IPS-18c (cell line): ENCODE measurements around the gene BIRC2.
"Not testable (repeated sequence)": the region's sequence is repeated elsewhere in the genome, so short reads cannot be mapped to it uniquely, and the experiment has no call there.

ENCODE experiments used
- H3K4me3 ChIP-seq: 2 replicates; pipeline ENCODE4 v1.7.0; 2013; ENCODE audit warnings: low read depth, mild to moderate bottlenecking, low read length, moderate library complexity; ENCODE audit not compliant: insufficient read depth
- H3K9me3 ChIP-seq: one replicate; pipeline ENCODE4 v1.6.1; 2013; ENCODE audit warnings: mild to moderate bottlenecking, low read length, moderate library complexity; ENCODE audit not compliant: control insufficient read depth, insufficient read depth

Gene BIRC2

GRCh38 chr11:102357116-102357515, 10.1 kb downstream of the BIRC2 start:
- Histone ChIP-seq H3K9me3 (peaks cover 2% of the 10 kb centered on the region), H3K4me3 (no peak overlapping the region)

DNA sequence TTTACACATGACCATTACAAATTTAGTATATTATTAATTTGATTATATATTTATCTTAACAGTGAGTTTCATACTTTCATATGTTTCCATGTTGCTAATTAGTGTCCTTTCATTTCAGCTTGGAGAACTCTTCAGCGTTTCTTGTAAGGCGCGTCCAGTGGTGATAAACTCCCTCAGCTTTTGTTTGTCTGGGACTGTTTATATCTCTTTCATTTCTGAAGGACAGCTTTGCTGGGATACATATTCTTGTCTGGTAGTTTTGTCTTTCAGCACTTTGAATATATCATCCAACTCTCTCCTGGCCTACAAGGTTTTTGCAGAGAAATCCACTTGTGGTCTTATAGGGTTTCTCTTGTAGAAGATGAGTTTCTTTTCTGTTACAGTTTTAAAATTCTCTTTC, 12.4 kb downstream of the BIRC2 start:
- Histone ChIP-seq H3K4me3 (no peak overlapping the region), H3K9me3 (peaks cover 2% of the 10 kb centered on the region)

- no peak overlapping the region for H3K4me3 ChIP-seq
- H3K9me3 ChIP-seq: peaks cover 2% of the 10 kb centered on the region
These were observed 13.7 kb downstream of the BIRC2 start for GRCh38 chr11:102360681-102361080.

DNA sequence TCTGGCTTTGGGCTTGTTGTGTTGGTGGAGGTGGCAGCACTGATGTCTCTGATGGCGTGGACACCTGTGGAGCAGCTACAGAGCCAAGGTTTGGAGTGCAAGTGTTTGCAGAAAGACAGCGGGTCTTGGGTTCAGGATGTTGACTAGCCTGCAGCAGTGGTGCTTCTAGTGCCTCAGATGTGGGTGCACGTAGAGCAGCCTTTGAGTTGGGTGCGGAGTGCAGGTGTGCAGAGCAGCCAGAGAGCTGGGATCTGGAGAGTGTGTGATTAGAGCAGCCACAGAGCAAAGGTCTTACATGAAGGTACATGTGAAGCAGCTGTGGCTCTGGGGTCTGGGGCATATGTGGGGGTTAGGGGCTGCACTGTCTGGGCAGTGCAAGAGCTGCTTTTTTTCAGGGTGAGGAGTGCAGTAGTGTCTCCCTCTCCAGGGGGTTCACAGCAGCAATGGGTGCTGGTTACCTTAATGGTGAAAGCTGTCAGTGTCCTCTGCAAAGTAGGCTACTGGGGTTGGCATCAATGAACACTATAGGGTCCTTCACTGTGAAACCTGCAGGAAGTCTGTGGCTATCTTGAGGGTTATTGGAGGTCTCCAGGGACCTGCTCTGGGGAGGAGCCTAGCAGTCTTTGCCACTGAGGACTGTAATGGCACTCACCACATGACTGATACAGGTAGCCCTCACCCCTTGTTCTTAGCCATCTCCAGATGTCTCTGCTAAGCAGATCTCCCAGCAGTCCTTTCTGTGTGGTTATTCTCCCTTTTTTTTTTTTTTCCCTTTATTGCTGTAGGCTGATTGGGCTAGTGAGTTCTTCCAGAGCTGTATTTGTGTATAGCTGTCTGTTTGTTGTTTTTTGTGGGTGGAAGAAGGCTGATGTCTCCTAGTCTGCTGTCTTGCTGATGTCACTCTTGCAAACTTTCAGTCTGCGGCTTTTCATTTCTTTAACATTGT, 14.3 kb downstream of the BIRC2 start:
- Histone ChIP-seq H3K9me3 (no peaks in the 10 kb centered on the region), H3K4me3 (no peak overlapping the region)

DNA sequence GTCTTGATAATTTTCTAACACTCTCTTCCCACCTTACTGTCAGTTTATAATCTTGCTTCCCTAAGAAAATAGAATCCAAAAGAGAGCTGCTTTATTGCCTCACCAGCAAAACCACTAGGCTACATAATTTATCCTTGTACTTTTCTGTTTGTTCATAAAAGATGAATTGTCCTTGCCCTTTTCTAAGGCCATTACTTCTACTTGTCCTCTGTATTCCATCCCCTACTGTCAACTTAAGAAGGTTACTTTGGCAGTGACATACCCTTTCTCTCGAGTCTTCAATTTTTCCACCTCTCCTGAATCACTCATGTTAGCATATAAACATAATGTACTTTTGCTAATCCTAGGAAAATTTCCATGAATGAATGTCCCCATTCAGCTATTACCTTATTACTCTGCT, 18.0 kb downstream of the BIRC2 start:
- no peak overlapping the region for H3K4me3 ChIP-seq

GRCh38 chr11:102367364-102367763, 20.4 kb downstream of the BIRC2 start:
- Histone ChIP-seq H3K4me3 (no peak overlapping the region), H3K9me3 (no peaks in the 10 kb centered on the region)

More for the DNA sequence above, 18.0 kb downstream of the BIRC2 start:
- no peaks in the 10 kb centered on the region for H3K9me3 ChIP-seq

GRCh38 chr11:102368472-102368871, 21.5 kb downstream of the BIRC2 start:
- H3K4me3 ChIP-seq: no peak overlapping the region
- no peaks in the 10 kb centered on the region for H3K9me3 ChIP-seq

- not testable (repeated sequence) for H3K9me3 ChIP-seq
- peak overlapping the region; percentile 52; the same call in 1 of the 2 replicates for H3K4me3 ChIP-seq
These were observed 27.8 kb downstream of the BIRC2 start for GRCh38 chr11:102374633-102375424.

DNA sequence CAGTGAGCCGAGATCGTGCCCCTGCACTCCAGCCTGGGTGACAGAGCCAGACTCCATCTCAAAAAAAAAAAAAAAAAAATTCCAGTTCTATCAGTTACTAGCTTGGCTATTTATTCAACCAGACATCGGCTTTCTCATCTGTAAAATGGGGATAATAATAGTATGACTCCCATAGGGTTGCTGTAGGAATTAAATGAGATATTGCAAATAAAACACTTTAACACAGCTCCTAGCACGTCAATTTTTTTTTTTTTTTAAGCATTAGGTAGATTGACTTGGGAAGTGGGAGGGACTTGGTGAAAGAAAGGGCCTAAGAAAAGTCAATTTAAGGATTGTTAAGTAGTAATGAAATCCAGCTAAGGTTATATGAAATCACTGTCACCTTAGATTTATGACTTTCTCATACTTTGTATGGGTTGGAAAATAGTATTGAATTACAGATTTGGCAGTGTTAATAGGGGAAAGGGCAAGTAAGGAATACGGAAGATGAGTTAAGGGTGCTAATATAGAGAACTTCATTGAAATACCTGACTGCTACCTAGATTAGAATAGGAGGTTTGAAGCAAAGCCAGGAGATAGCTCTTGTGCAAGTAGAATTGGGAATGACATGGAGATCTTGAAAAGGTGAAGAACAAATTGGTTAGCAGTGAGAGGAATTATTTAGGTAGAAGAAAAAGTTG, 28.8 kb downstream of the BIRC2 start:
- Histone ChIP-seq H3K9me3 (no peaks in the 10 kb centered on the region), H3K4me3 (no peak overlapping the region)

DNA sequence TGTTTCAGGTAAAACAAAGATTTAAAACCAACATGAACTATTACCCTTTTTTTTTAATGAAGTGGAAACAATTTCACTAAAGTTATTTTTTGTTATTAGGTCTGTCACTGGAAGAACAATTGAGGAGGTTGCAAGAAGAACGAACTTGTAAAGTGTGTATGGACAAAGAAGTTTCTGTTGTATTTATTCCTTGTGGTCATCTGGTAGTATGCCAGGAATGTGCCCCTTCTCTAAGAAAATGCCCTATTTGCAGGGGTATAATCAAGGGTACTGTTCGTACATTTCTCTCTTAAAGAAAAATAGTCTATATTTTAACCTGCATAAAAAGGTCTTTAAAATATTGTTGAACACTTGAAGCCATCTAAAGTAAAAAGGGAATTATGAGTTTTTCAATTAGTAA, 30.9 kb downstream of the BIRC2 start:
- no peak overlapping the region for H3K4me3 ChIP-seq

GRCh38 chr11:102378818-102379217, 31.8 kb downstream of the BIRC2 start:
- H3K4me3 ChIP-seq: no peak overlapping the region

More for the DNA sequence above, 30.9 kb downstream of the BIRC2 start:
- H3K9me3 ChIP-seq: no peaks in the 10 kb centered on the region

DNA sequence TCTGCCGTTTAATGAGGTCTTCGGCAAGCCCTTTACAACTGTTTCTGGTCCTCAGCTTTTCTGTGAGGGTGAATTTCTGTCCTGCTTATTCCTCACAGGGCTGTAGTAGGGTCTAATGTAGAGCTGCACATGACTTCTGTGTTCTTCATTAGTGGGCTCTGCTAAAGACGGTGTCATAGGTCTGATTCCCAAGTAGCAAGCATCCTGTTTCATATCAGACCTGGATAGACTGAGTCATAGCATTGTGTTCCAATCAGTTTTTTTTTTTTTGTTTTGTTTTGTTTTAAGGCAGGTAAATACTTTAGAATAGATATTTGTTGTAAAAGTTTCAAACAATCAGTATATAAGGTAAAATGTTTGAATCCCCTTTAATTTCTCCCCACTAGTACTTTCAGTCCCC, 35.4 kb downstream of the BIRC2 start:
- no peak overlapping the region for H3K4me3 ChIP-seq
- H3K9me3 ChIP-seq: no peaks in the 10 kb centered on the region

More at GRCh38 chr11:102378818-102379217, 31.8 kb downstream of the BIRC2 start:
- no peaks in the 10 kb centered on the region for H3K9me3 ChIP-seq

- H3K9me3 ChIP-seq: no peaks in the 10 kb centered on the region
- H3K4me3 ChIP-seq: no peak overlapping the region
These were observed 36.8 kb downstream of the BIRC2 start for GRCh38 chr11:102383839-102384238.

- H3K4me3 ChIP-seq: no peak overlapping the region
- no peaks in the 10 kb centered on the region for H3K9me3 ChIP-seq
These were observed 37.5 kb downstream of the BIRC2 start for GRCh38 chr11:102384419-102385079.

- Histone ChIP-seq H3K9me3 (no peaks in the 10 kb centered on the region), H3K4me3 (no peak overlapping the region)
These were observed 38.3 kb downstream of the BIRC2 start for GRCh38 chr11:102385085-102386007.

DNA sequence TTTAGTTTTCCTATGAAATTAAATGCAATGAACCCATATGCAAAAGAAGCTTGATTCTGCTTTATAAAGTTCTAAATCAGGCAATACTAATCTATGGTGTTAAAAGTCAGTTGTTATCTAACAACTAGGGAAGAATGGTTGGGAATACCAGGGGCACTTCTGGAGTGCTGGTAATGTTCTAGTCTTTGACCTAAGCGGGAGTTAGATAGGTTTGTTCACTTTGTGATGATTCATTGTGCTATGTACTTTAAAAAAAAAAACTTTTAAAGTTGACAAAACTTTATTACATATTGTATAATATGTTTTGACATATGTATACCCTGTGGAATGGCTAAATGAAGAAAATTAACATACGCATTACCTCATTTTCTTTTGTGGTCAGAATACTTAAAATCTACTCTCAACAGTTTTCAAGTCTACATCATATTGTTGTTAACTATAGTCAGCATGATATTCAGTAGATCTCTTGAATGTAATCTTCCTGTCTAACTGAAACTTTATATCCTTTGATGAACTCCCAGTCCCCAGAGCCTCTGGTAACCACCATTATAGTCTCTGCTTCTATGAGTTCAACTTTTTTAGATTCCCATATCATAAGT, 39.2 kb downstream of the BIRC2 start:
- no peaks in the 10 kb centered on the region for H3K9me3 ChIP-seq
- no peak overlapping the region for H3K4me3 ChIP-seq
